Measurements from ENCODE around the gene EFCAB10.
"Not testable (repeated sequence)": the region's sequence is repeated elsewhere in the genome, so short reads cannot be mapped to it uniquely, and the experiment has no call there.

EFCAB10 gene

GRCh38 chr7:105524423-105524822, 56.9 kb downstream of the EFCAB10 start:
- not testable (repeated sequence) for H3K9me3 Mint-ChIP-seq, H3K27ac Mint-ChIP-seq, H3K27me3 Mint-ChIP-seq, H3K4me3 Mint-ChIP-seq, H3K4me1 Mint-ChIP-seq, H3K36me3 Mint-ChIP-seq

- no peaks in the 10 kb centered on the region for H3K9me3 Mint-ChIP-seq
- peaks cover 6% of the 10 kb centered on the region for H3K4me1 Mint-ChIP-seq
- H3K27ac Mint-ChIP-seq: peak within 1 kb of the TSS; percentile 95
- peaks cover 2% of the 10 kb centered on the region for H3K36me3 Mint-ChIP-seq
- H3K4me3 Mint-ChIP-seq: peak within 1 kb of the TSS; percentile 99
- no peaks in the 10 kb centered on the region for H3K27me3 Mint-ChIP-seq
Measured at GRCh38 chr7:105521717-105522463, 59.4 kb downstream of the EFCAB10 start, which contains the start of gene PUS7. Gene PUS7 (minus strand): TSS chr7:105522271. CDS start chr7:105508512, 13,759 bp downstream.

GRCh38 chr7:105521027-105521716, 60.1 kb downstream of the EFCAB10 start:
- Mint-ChIP-seq H3K27ac (peak overlapping the region; percentile 95), H3K27me3 (no peaks in the 10 kb centered on the region), H3K36me3 (peaks cover 2% of the 10 kb centered on the region), H3K4me1 (peaks cover 6% of the 10 kb centered on the region), H3K9me3 (no peaks in the 10 kb centered on the region), H3K4me3 (peak overlapping the region; percentile 99)

GRCh38 chr7:105520620-105521019, 60.7 kb downstream of the EFCAB10 start:
- not testable (repeated sequence) for H3K9me3 Mint-ChIP-seq, H3K27me3 Mint-ChIP-seq, H3K27ac Mint-ChIP-seq, H3K4me1 Mint-ChIP-seq, H3K36me3 Mint-ChIP-seq
- H3K4me3 Mint-ChIP-seq: peak overlapping the region; percentile 60

- H3K36me3 Mint-ChIP-seq: peaks cover 2% of the 10 kb centered on the region
- H3K4me3 Mint-ChIP-seq: peak overlapping the region; percentile 61
- H3K27ac Mint-ChIP-seq: peak overlapping the region; percentile 36
- no peaks in the 10 kb centered on the region for H3K9me3 Mint-ChIP-seq
- H3K27me3 Mint-ChIP-seq: no peaks in the 10 kb centered on the region
- H3K4me1 Mint-ChIP-seq: peaks cover 16% of the 10 kb centered on the region
Measured at GRCh38 chr7:105519353-105519752, 61.9 kb downstream of the EFCAB10 start.

- H3K36me3 Mint-ChIP-seq, H3K27ac Mint-ChIP-seq, H3K4me3 Mint-ChIP-seq, H3K27me3 Mint-ChIP-seq, H3K9me3 Mint-ChIP-seq: not testable (repeated sequence)
- H3K4me1 Mint-ChIP-seq: peaks cover 32% of the 10 kb centered on the region
Measured at GRCh38 chr7:105515610-105516009, 65.7 kb downstream of the EFCAB10 start.
